Fibroblast of mammary gland (primary cell): Measurements from ENCODE around the gene RNF145.

Experiments used
- DNase-seq: peaks from one replicate; pipeline ENCODE4 v3.0.0-alpha.2; 2010; ENCODE audit warnings: low read depth
- H3K4me3 ChIP-seq: 2 replicates; pipeline ENCODE4 v1.5.1; 2011; ENCODE audit warnings: low read depth, mild to moderate bottlenecking, low read length, moderate library complexity; ENCODE audit not compliant: control insufficient read depth
- TF ChIP-seq, protein P1 (sequence below): conservative IDR thresholded peaks from 2 replicates; pipeline ENCODE4 v1.5.1; 2011; ENCODE audit warnings: low read depth, low read length, inconsistent platforms; ENCODE audit not compliant: control insufficient read depth, insufficient read depth

RNF145 gene

DNA sequence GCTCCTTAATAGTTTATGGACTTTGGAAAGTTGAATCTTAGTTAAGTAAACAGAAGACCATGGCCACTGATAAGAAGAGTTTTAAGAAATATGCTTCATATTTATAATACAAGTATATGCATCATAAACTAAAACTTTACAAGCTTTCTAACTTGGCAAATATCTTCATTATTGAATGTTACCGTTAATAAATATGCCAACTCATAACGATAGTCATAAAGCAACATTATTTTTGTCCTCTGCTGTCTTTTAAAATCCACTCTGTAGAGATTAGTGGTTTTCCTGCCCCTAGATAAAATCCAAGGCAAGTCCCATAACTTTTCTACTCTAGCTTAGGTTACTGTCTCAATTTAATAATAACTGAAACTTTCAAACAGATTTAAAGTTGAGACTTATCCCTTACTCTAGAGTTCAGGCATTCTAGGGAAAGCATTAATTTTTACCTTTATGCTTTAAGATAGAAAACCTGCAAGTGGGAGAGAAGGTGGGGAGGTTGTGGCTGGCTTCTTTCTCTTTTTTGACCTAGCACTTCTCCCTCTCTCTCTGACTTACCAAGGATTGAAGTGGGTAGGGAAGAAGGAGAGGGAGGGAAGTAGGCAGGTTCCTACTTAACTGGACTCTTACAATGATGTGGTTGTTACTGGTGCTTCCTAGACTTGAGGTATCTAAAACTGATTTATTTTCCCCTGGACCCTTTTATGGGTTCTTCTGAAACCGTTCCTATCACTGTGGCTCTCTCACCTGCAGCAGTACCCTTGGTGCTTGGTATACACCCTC is 29.6 kb downstream of the RNF145 start:
- no peak overlapping the region for H3K4me3 ChIP-seq
- no peak for DNase-seq
- TF ChIP-seq, protein P1, sequence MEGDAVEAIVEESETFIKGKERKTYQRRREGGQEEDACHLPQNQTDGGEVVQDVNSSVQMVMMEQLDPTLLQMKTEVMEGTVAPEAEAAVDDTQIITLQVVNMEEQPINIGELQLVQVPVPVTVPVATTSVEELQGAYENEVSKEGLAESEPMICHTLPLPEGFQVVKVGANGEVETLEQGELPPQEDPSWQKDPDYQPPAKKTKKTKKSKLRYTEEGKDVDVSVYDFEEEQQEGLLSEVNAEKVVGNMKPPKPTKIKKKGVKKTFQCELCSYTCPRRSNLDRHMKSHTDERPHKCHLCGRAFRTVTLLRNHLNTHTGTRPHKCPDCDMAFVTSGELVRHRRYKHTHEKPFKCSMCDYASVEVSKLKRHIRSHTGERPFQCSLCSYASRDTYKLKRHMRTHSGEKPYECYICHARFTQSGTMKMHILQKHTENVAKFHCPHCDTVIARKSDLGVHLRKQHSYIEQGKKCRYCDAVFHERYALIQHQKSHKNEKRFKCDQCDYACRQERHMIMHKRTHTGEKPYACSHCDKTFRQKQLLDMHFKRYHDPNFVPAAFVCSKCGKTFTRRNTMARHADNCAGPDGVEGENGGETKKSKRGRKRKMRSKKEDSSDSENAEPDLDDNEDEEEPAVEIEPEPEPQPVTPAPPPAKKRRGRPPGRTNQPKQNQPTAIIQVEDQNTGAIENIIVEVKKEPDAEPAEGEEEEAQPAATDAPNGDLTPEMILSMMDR: no peak

DNA sequence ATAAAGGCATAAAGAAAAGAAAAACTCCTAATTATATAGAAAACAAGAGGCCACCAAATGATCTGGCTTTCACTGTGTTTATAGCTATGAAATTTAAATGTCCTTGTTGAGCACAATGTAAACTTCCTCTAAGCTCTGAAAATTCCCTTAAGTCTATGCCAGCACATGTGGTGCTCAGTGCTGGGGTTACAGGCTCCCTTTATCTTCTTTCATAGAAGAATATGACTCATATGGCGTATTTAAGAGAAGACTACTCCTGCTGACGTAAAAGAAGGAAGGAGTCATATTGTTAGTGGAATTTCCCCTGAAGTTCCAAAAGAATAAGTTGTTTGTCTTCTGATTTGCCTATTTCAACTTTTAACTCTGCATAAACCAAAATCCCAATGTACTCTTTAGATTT is 30.4 kb downstream of the RNF145 start:
- peak; percentile 98 for DNase-seq
- TF ChIP-seq, protein P1: no peak
- no peak overlapping the region for H3K4me3 ChIP-seq

DNA sequence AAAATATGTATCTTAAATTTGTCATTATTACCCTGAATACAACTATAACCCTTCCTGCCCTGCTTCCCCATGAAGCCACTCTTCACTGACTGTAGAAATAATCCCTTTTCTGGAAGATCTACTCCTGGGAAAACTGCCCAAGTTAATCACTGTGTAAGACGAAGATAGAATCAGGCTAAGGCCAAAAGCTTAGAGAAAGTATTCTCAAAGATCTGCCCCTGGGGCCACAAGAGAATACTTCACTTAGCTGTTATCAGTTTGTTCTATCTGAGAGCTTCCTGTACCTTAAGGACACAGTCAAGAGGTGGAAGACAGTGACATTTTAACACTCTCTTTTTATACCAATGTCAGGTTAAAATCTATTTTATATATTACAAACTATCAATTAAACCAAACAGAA is 33.8 kb downstream of the RNF145 start:
- TF ChIP-seq, protein P1: no peak
- H3K4me3 ChIP-seq: no peak overlapping the region

DNA sequence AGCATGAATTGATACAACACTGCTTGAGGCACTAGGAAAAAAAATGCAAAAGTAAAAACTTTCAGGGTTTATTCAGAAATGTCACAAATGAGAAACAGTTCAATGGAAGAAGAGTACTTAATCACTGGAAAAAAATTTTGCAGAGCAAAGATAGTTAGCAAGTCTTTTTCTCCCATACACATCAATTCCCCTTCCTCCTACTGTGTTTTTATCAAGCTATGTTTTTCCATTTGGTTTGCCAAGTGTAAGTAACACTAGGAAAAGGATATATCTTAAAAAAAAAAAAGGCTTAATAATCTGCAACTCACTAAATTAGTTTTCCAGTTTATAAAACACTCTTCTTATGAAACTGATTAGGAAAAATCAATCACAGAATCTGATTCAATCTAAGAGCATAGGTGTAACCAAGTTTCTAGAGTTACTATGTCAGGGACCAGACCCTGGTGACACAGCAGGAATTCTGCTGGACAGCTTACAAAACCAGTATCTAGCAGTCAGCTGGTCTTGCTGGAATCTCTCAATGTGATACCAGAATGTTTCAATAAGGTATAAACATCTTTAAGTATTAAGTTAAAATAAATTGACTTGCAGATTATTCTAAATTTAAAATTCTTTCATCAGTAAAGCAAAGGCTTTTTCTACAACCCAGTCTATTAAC is 34.7 kb downstream of the RNF145 start:
- TF ChIP-seq, protein P1: no peak
- DNase-seq: no peak
- H3K4me3 ChIP-seq: no peak overlapping the region

More for the DNA sequence above, 33.8 kb downstream of the RNF145 start:
- peak; percentile 35 for DNase-seq

DNA sequence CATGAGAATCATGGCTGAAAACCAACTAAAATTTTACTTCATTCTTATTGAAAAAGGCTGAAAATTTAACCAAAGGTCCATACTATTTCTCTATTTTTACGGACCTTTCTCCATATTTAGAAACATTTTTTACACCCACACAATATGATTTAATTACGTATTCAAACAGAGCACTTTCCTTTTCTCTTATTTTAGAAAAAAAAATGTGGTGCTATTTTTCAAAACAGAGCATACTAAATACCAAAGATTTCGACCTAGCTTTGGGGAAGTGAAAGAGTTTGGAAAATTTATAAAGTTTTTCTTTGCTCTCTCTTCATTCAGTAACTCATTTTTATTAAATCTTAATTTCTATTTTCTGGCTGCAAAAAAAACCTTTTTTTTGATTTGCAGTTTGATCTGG is 38.1 kb downstream of the RNF145 start:
- H3K4me3 ChIP-seq: no peak overlapping the region
- no peak for DNase-seq
- TF ChIP-seq, protein P1: no peak

DNA sequence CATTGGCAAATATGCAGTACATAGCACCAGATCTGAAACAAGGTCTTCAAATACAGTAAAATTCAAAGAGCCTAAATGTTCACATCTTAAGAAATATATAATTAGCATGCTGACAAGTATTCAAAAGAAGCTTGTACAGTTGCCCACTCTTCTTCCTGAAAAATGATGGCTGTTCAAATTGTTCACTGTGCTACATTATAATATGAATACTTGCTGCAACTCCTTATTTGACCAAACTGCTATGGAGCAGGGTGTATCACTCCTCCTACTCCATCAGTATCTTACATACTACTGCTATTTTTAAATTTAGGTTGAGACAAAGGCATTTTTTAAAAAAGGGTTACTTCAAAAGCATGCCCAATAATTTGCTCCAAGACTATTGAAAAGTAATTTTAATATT is 39.3 kb downstream of the RNF145 start:
- TF ChIP-seq, protein P1: no peak
- no peak overlapping the region for H3K4me3 ChIP-seq
- no peak for DNase-seq
